CD14-positive monocyte (primary cell): ENCODE results near the gene RFX2. TPM values are rescaled to one million over a fixed set of nuclear protein-coding genes. Genes with fewer than 3 reads are reported as not detected.
A peak's percentile ranks its signal among the peaks of the same experiment; 100 is the strongest.

Experiments
- DNase-seq, 3 donors: peaks; one replicate each; pipeline ENCODE4 v3.0.0-alpha.2; 2011 to 2022
- H2AFZ ChIP-seq: 2 replicates; pipeline ENCODE4 v1.6.0; 2012; ENCODE audit warnings: mild to moderate bottlenecking, low read depth, low read length, inconsistent platforms; ENCODE audit not compliant: insufficient read depth, poor library complexity, severe bottlenecking
- H3K27ac ChIP-seq, 2 donors: 1 replicate in 1 of 2; 2 replicates in 1 of 2; pipeline ENCODE4 v1.5.1; 2012 to 2013; ENCODE audit warnings: low read length in 2 of 2, control low read depth in 1 of 2, inconsistent platforms in 1 of 2, low read depth in 1 of 2, mild to moderate bottlenecking in 1 of 2
- H3K27me3 ChIP-seq, 2 donors: one replicate each; pipeline versions ENCODE4 v1.6.0 to v1.6.1; 2011 to 2013; ENCODE audit warnings: low read length in 2 of 2; ENCODE audit not compliant: control insufficient read depth in 2 of 2, insufficient read depth in 2 of 2
- H3K36me3 ChIP-seq, 2 donors: replicated peaks in 1 of 2; 1 replicate in 1 of 2; 2 replicates in 1 of 2; pipeline versions ENCODE4 v1.5.1 to v1.6.1; 2012 to 2013; ENCODE audit warnings: low read length in 2 of 2, control low read depth in 1 of 2, inconsistent platforms in 1 of 2, mild to moderate bottlenecking in 1 of 2; ENCODE audit not compliant: insufficient read depth in 2 of 2, control insufficient read depth in 1 of 2
- H3K4me1 ChIP-seq, 2 donors: 1 replicate in 1 of 2; 2 replicates in 1 of 2; pipeline versions ENCODE4 v1.5.1 to v1.6.1; 2012 to 2013; ENCODE audit warnings: low read length in 2 of 2, control low read depth in 1 of 2, inconsistent platforms in 1 of 2, mild to moderate bottlenecking in 1 of 2, moderate library complexity in 1 of 2; ENCODE audit not compliant: insufficient read depth in 2 of 2, control insufficient read depth in 1 of 2
- H3K4me2 ChIP-seq: replicated peaks from 2 replicates; pipeline ENCODE3; 2012; ENCODE audit warnings: low read length, moderate library complexity, mild to moderate bottlenecking; ENCODE audit not compliant: poor library complexity, severe bottlenecking; ENCODE audit errors: extremely low read depth
- H3K4me3 ChIP-seq, 3 experiments: fragments of 200-600 bp in 1 of 3; sonication (generic) in 1 of 3; replicated peaks in 1 of 3; 1 replicate in 2 of 3; 2 replicates in 1 of 3; pipeline ENCODE4 v1.5.1; 2011 to 2013; ENCODE audit warnings: low read length in 3 of 3, mild to moderate bottlenecking in 3 of 3, control low read depth in 2 of 3, low read depth in 2 of 3, inconsistent platforms in 1 of 3, moderate library complexity in 1 of 3
- H3K79me2 ChIP-seq: 2 replicates; pipeline ENCODE4 v1.6.0; 2012; ENCODE audit warnings: mild to moderate bottlenecking, control low read depth, inconsistent platforms, low read length, moderate library complexity; ENCODE audit not compliant: insufficient read depth
- H3K9ac ChIP-seq: 2 replicates; pipeline ENCODE4 v1.6.0; 2017; ENCODE audit warnings: low read length, mild to moderate bottlenecking; ENCODE audit not compliant: insufficient read depth, poor library complexity, severe bottlenecking
- H3K9me3 ChIP-seq, 2 donors: replicated peaks in 1 of 2; 1 replicate in 1 of 2; 2 replicates in 1 of 2; pipeline versions ENCODE4 v1.5.1 to v1.6.1; 2012 to 2013; ENCODE audit warnings: low read length in 2 of 2, control low read depth in 1 of 2; ENCODE audit not compliant: control insufficient read depth in 1 of 2, insufficient read depth in 1 of 2
- H4K20me1 ChIP-seq: 2 replicates; pipeline ENCODE4 v1.6.0; 2012; ENCODE audit warnings: mild to moderate bottlenecking, low read length, control low read depth, moderate library complexity; ENCODE audit not compliant: insufficient read depth
- H3K27ac Mint-ChIP-seq, 7 donors: one replicate each; pipeline ENCODE4 v1.8.0; 2020; ENCODE audit warnings: mild to moderate bottlenecking in 7 of 7, mixed read lengths in 7 of 7, moderate library complexity in 6 of 7, inconsistent platforms in 2 of 7
- H3K27me3 Mint-ChIP-seq, 3 donors: one replicate each; pipeline ENCODE4 v1.8.0; 2021 to 2022; ENCODE audit warnings: low read depth in 3 of 3, mild to moderate bottlenecking in 3 of 3, mixed read lengths in 3 of 3, moderate library complexity in 3 of 3, inconsistent platforms in 1 of 3
- H3K36me3 Mint-ChIP-seq, 2 donors: one replicate each; pipeline ENCODE4 v1.8.0; 2020; ENCODE audit warnings: mixed read lengths in 2 of 2, inconsistent platforms in 1 of 2, mild to moderate bottlenecking in 1 of 2
- H3K4me1 Mint-ChIP-seq: one replicate; pipeline ENCODE4 v1.8.0; 2020; ENCODE audit warnings: mild to moderate bottlenecking, mixed read lengths
- H3K4me3 Mint-ChIP-seq, 2 donors: one replicate each; pipeline ENCODE4 v1.8.0; 2020; ENCODE audit warnings: mild to moderate bottlenecking in 2 of 2, mixed read lengths in 2 of 2, moderate library complexity in 1 of 2
- H3K9me3 Mint-ChIP-seq, 7 donors: one replicate each; pipeline ENCODE4 v1.8.0; 2020 to 2022; ENCODE audit warnings: mixed read lengths in 7 of 7, mild to moderate bottlenecking in 6 of 7, moderate library complexity in 6 of 7, inconsistent platforms in 2 of 7
- WGBS: methylation state at CpG from one replicate; pipeline ENCODE4 v1.1.5; 2013; ENCODE audit warnings: missing lambda C conversion rate; ENCODE audit not compliant: insufficient coverage; 5-methylcytosine and 5-hydroxymethylcytosine counted together
- intact Hi-C, 2 donors: fragments of 100-400 bp; cut with micrococcal nuclease; formaldehyde crosslinking; loops; one replicate each; pipeline versions ENCODE4 v1.15.0 to v1.15.1; 2023
- polyA plus RNA-seq, 3 donors: library from polyadenylated mRNA; depleted of rRNA in 1 of 3; unstranded in 2 of 3; stranded (reverse) in 1 of 3; fragments of 300-500 nt in 2 of 3; fragments of >200 nt in 1 of 3; fragmentation: Illumina TruSeq in 2 of 3; gene quantifications; 1 replicate in 2 of 3; 2 replicates in 1 of 3; pipeline ENCODE4 v1.2.3, GENCODE V29; 2012 to 2021
- TF ChIP-seq, protein P1 (sequence below): fragments of 200-600 bp; IDR thresholded peaks from one replicate; pipeline ENCODE4 v1.8.0; 2022; ENCODE audit warnings: antibody characterized with exemption, mild to moderate bottlenecking

RFX2 gene
- polyA plus RNA-seq, 3 donors = 5.7 to 12.9 (median 8.7) TPM

DNA sequence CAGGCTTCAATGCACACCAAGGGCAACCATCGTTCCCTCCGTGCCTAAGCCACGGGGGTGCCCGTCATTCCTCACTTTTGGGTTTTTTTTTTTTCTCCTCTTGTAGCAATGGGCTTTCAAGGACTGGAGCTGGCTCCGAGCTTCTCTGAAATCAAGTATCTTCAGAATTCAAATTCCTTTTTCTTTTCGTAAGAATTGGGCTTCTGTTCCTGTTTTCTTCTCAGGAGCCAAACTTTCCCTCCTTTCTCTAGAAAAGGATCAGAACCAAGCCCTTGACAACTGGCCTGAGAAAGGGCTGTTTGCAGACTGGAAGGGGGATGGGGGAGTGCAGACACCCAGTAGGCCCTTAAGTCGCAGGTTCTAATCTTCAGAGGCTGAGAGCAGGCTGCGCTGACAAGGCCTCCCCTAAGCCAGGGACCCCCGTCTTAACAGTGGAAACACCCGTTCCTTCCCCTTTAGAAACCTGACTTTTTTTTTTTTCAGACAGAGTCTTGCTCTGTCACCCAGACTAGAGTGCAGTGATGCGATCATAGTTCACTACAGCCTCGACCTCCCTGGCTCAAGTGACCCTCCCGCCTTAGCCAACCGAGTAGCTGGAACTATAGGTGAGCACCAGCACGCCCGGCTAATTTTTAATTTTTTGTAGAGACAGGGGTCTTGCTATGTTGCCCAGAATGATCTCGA lies 51.6 kb downstream of the RFX2 start:
- Histone ChIP-seq H2AFZ (no peak overlapping the region), H3K79me2 (no peaks in the 10 kb centered on the region), H3K4me2 (no peak overlapping the region), H3K27ac (peak overlapping the region; percentile 94 to 97), H3K4me3 (no peak overlapping the region), H3K4me1 (peaks cover 75 to 76% of the 10 kb centered on the region in 2 donors), H3K9ac (peak overlapping the region; percentile 65), H3K36me3 (no peaks in the 10 kb centered on the region), H3K27me3 (no peaks in the 10 kb centered on the region), H4K20me1 (no peaks in the 10 kb centered on the region), H3K9me3 (no peaks in the 10 kb centered on the region)
- Mint-ChIP-seq H3K4me3 (peak overlapping the region in 1 of 2 donors; percentile 30), H3K27ac (peak overlapping the region; percentile 98 to 100 (median 99)), H3K9me3 (peaks cover 0 to 3% (median 0%) of the 10 kb centered on the region in 7 donors), H3K36me3 (peaks cover 8 to 39% of the 10 kb centered on the region in 2 donors), H3K27me3 (peaks cover 0 to 9% (median 0%) of the 10 kb centered on the region in 3 donors), H3K4me1 (peaks cover 81% of the 10 kb centered on the region)
- TF ChIP-seq, protein P1, sequence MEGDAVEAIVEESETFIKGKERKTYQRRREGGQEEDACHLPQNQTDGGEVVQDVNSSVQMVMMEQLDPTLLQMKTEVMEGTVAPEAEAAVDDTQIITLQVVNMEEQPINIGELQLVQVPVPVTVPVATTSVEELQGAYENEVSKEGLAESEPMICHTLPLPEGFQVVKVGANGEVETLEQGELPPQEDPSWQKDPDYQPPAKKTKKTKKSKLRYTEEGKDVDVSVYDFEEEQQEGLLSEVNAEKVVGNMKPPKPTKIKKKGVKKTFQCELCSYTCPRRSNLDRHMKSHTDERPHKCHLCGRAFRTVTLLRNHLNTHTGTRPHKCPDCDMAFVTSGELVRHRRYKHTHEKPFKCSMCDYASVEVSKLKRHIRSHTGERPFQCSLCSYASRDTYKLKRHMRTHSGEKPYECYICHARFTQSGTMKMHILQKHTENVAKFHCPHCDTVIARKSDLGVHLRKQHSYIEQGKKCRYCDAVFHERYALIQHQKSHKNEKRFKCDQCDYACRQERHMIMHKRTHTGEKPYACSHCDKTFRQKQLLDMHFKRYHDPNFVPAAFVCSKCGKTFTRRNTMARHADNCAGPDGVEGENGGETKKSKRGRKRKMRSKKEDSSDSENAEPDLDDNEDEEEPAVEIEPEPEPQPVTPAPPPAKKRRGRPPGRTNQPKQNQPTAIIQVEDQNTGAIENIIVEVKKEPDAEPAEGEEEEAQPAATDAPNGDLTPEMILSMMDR = no peak
- WGBS = 67% methylated on average over 12 of the region's 17 CpGs
- intact Hi-C loops = loop anchor here in 1 of 2 donors (10.0 kb wide), 1 partner anchor 154 kb away; the partner anchor contains the start of genes NDUFA11 and VMAC
- peak in 1 of 3 donors; percentile 42 for DNase-seq

DNA sequence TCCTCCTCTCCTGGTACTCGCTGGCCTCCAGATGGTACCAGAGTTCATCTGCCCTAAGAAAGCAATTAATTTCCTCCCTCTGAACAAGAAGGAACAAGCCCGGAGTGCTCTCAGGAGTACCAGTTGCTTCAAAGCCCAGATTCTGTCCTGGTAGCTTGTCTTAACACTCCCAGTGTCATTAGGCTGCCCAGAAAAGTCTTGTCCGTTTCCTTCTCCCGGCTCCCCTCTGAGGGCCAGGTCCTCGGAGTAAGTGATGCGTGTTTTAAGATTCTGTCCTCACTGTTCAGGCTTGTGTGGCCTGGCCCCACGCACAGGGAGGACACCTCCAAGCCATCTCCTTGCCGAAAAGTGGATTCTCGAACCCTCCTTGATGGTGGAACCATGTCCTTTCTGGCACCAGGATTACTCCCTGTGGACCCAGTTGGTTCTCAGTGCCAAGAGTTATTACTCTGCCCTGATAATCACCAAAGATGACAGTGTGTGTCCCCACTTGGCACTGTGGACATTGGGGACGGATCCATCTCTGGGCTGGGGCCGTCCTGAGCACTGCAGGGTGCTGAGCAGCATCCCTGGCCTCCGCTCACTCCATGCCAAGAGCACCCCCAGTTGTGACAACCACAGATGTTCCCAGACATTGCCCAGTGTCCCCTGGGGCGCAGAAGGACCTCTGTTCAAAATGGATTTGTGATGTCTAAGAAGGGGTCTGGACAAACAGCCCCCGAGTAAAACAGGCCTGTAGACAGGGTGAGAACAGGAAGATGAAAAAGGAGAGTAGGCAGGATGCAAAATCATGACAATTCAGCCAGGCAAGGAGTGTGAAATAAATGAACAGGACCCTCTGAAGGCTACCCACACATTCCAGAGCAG lies 52.4 kb downstream of the RFX2 start:
- Mint-ChIP-seq H3K36me3 (peaks cover 8 to 37% of the 10 kb centered on the region in 2 donors), H3K4me1 (peaks cover 74% of the 10 kb centered on the region), H3K27me3 (peaks cover 0 to 9% (median 0%) of the 10 kb centered on the region in 3 donors), H3K4me3 (peak overlapping the region; percentile 31 to 60), H3K9me3 (peaks cover 0 to 3% (median 0%) of the 10 kb centered on the region in 7 donors), H3K27ac (peak overlapping the region; percentile 98 to 100 (median 99))
- 81% methylated on average over 12 of the region's 14 CpGs for WGBS
- Histone ChIP-seq H4K20me1 (no peaks in the 10 kb centered on the region), H3K4me3 (peak overlapping the region in 1 of 3 experiments; percentile 11), H2AFZ (no peak overlapping the region), H3K27me3 (no peaks in the 10 kb centered on the region), H3K9me3 (no peaks in the 10 kb centered on the region), H3K36me3 (no peaks in the 10 kb centered on the region), H3K27ac (peak overlapping the region; percentile 94 to 97), H3K4me1 (peaks cover 68% of the 10 kb centered on the region in 2 donors), H3K9ac (peak overlapping the region; percentile 65), H3K79me2 (no peaks in the 10 kb centered on the region), H3K4me2 (peak overlapping the region; percentile 8)
- DNase-seq = no peak
- TF ChIP-seq, protein P1 = no peak
- intact Hi-C loops = loop anchor here in 1 of 2 donors (1.0 to 10.0 kb wide), 2 partner anchors 9 to 153 kb away; partner anchors contain the start of genes NDUFA11 and VMAC
